GM23338 (cell line): ENCODE results near the gene IL6. TPM values are rescaled to one million over a fixed set of nuclear protein-coding genes. Genes with fewer than 3 reads are reported as not detected.

Experiments
- ATAC-seq: fragments of 200-7000 bp; cut with Tn5 transposase; 3 replicates; pipeline ENCODE4 v1.9.1; 2020
- DNase-seq: peaks from one replicate; pipeline ENCODE4 v3.0.0-alpha.2; 2015; ENCODE audit warnings: low spot score
- H2AFZ ChIP-seq: fragments of 200-600 bp; sonication (generic); 2 replicates; pipeline ENCODE4 v1.8.0; 2016; ENCODE audit warnings: antibody characterized with exemption, mild to moderate bottlenecking, moderate library complexity
- H3F3A ChIP-seq: fragments of 200-600 bp; sonication (generic); replicated peaks from 2 replicates; pipeline ENCODE4 v1.8.0; 2017; ENCODE audit warnings: antibody characterized with exemption, mixed run types, low read depth
- H3K27ac ChIP-seq: fragments of 200-600 bp; sonication (generic); 2 replicates; pipeline ENCODE4 v1.6.1; 2016; ENCODE audit warnings: low read depth
- H3K27me3 ChIP-seq: fragments of 200-600 bp; sonication (generic); 2 replicates; pipeline ENCODE4 v1.8.0; 2016; ENCODE audit warnings: mild to moderate bottlenecking, mixed run types, moderate library complexity; ENCODE audit not compliant: insufficient read depth
- H3K36me3 ChIP-seq: fragments of 200-600 bp; sonication (generic); 2 replicates; pipeline ENCODE4 v1.8.0; 2016; ENCODE audit warnings: mild to moderate bottlenecking; ENCODE audit not compliant: insufficient read depth
- H3K4me1 ChIP-seq: fragments of 200-600 bp; sonication (generic); 2 replicates; pipeline ENCODE4 v1.8.0; 2016; ENCODE audit warnings: mild to moderate bottlenecking, moderate library complexity; ENCODE audit not compliant: insufficient read depth
- H3K4me2 ChIP-seq: fragments of 200-600 bp; sonication (generic); 2 replicates; pipeline ENCODE4 v1.7.1; 2017; ENCODE audit warnings: mixed run types
- H3K4me3 ChIP-seq: fragments of 200-600 bp; sonication (generic); 2 replicates; pipeline ENCODE4 v1.6.1; 2016; ENCODE audit warnings: mixed run types
- H3K79me2 ChIP-seq: fragments of 200-600 bp; sonication (generic); replicated peaks from 2 replicates; pipeline ENCODE4 v1.8.0; 2017; ENCODE audit warnings: mild to moderate bottlenecking; ENCODE audit not compliant: insufficient read depth
- H3K9me2 ChIP-seq: fragments of 200-600 bp; sonication (generic); 2 replicates; pipeline ENCODE4 v1.8.0; 2017; ENCODE audit not compliant: insufficient read depth
- H4K20me1 ChIP-seq: fragments of 200-600 bp; sonication (generic); replicated peaks from 2 replicates; pipeline ENCODE4 v1.8.0; 2017; ENCODE audit warnings: mild to moderate bottlenecking; ENCODE audit not compliant: insufficient read depth
- H3K27ac Mint-ChIP-seq: 2 replicates; pipeline ENCODE4 v1.8.0; 2020; ENCODE audit warnings: inconsistent platforms, mild to moderate bottlenecking, moderate library complexity, mixed read lengths
- H3K27me3 Mint-ChIP-seq: 3 replicates; pipeline ENCODE4 v1.8.0; 2022; ENCODE audit warnings: low read depth, mild to moderate bottlenecking, moderate library complexity, mixed read lengths, inconsistent platforms; ENCODE audit not compliant: insufficient read depth, poor library complexity
- H3K36me3 Mint-ChIP-seq: 3 replicates; pipeline ENCODE4 v1.8.0; 2021; ENCODE audit warnings: low read depth, mild to moderate bottlenecking, inconsistent platforms, moderate library complexity, mixed read lengths
- H3K4me1 Mint-ChIP-seq: 3 replicates; pipeline ENCODE4 v1.8.0; 2020; ENCODE audit warnings: mild to moderate bottlenecking, inconsistent platforms, mixed read lengths
- H3K4me3 Mint-ChIP-seq: 3 replicates; pipeline ENCODE4 v1.8.0; 2021; ENCODE audit warnings: moderate library complexity, mild to moderate bottlenecking, inconsistent platforms, mixed read lengths
- H3K9me3 Mint-ChIP-seq: 3 replicates; pipeline ENCODE4 v1.8.0; 2020; ENCODE audit warnings: moderate library complexity, mild to moderate bottlenecking, inconsistent platforms, mixed read lengths
- EZH2phosphoT487 ChIP-seq: fragments of 200-600 bp; sonication (generic); IDR thresholded peaks from one replicate; pipeline ENCODE4 v1.8.1; 2018; ENCODE audit warnings: antibody characterized with exemption; ENCODE audit not compliant: unreplicated experiment
- NANOG ChIP-seq: IDR thresholded peaks from 2 replicates; pipeline ENCODE4 v1.6.1; 2016; ENCODE audit warnings: antibody characterized with exemption, borderline replicate concordance
- ZNF114 ChIP-seq: fragments of 250-450 bp; sonication (Bioruptor Pico); IDR thresholded peaks from 2 replicates; pipeline ENCODE4 v1.5.0; 2020; ENCODE audit warnings: mild to moderate bottlenecking, moderate library complexity
- polyA plus RNA-seq: library from polyadenylated mRNA; unstranded; fragments of >200 nt; fragmentation: Nextera tagmentation; extraction: Ambion mirVana; gene quantifications from 2 replicates; pipeline ENCODE4 v1.2.1, GENCODE V29; 2016
- total RNA-seq: library from RNA; depleted of rRNA; stranded (reverse); fragments of >200 nt; shearing (Covaris generic); gene quantifications from 2 replicates; pipeline ENCODE4 v1.2.3, GENCODE V29; 2014
- TF ChIP-seq, protein P1 (sequence below): IDR thresholded peaks from one replicate; pipeline ENCODE4 v1.6.1; 2018; ENCODE audit warnings: antibody characterized with exemption; ENCODE audit not compliant: unreplicated experiment

IL6 gene
- total and polyA plus RNA-seq, 2 experiments from 2014 or later, result 1.6 TPM; not detected in 1

- ATAC-seq, result no peak
- Histone ChIP-seq H3K27me3 (no peaks in the 10 kb centered on the region; the same call in 1 of the 2 replicates), H4K20me1 (no peaks in the 10 kb centered on the region), H3K79me2 (no peaks in the 10 kb centered on the region), H3K36me3 (no peaks in the 10 kb centered on the region), H3K9me2 (no peaks in the 10 kb centered on the region), H3K4me2 (no peak overlapping the region), H3K4me1 (peaks cover 12% of the 10 kb centered on the region; the same call in 1 of the 2 replicates), H2AFZ (no peak overlapping the region), H3F3A (no peaks in the 10 kb centered on the region; the same call in 1 of the 2 replicates), H3K27ac (no peak overlapping the region), H3K4me3 (no peak overlapping the region)
- Mint-ChIP-seq H3K4me1 (peaks cover 27% of the 10 kb centered on the region), H3K9me3 (no peaks in the 10 kb centered on the region; the same call in 2 of the 3 replicates), H3K36me3 (no peaks in the 10 kb centered on the region), H3K4me3 (no peak overlapping the region), H3K27me3 (peaks cover 10% of the 10 kb centered on the region), H3K27ac (no peak overlapping the region)
- DNase-seq, result no peak
- TF ChIP-seq EZH2phosphoT487 (no peak), NANOG (no peak)
- TF ChIP-seq, protein P1, sequence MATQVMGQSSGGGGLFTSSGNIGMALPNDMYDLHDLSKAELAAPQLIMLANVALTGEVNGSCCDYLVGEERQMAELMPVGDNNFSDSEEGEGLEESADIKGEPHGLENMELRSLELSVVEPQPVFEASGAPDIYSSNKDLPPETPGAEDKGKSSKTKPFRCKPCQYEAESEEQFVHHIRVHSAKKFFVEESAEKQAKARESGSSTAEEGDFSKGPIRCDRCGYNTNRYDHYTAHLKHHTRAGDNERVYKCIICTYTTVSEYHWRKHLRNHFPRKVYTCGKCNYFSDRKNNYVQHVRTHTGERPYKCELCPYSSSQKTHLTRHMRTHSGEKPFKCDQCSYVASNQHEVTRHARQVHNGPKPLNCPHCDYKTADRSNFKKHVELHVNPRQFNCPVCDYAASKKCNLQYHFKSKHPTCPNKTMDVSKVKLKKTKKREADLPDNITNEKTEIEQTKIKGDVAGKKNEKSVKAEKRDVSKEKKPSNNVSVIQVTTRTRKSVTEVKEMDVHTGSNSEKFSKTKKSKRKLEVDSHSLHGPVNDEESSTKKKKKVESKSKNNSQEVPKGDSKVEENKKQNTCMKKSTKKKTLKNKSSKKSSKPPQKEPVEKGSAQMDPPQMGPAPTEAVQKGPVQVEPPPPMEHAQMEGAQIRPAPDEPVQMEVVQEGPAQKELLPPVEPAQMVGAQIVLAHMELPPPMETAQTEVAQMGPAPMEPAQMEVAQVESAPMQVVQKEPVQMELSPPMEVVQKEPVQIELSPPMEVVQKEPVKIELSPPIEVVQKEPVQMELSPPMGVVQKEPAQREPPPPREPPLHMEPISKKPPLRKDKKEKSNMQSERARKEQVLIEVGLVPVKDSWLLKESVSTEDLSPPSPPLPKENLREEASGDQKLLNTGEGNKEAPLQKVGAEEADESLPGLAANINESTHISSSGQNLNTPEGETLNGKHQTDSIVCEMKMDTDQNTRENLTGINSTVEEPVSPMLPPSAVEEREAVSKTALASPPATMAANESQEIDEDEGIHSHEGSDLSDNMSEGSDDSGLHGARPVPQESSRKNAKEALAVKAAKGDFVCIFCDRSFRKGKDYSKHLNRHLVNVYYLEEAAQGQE, result no peak
Observed at GRCh38 chr7:22729180-22729825, 2.3 kb downstream of the IL6 start.

GRCh38 chr7:22730066-22730710 is 3.2 kb downstream of the IL6 start:
- Histone ChIP-seq H3K4me1 (peaks cover 12% of the 10 kb centered on the region; the same call in 1 of the 2 replicates), H3K79me2 (no peaks in the 10 kb centered on the region), H3K36me3 (no peaks in the 10 kb centered on the region), H4K20me1 (no peaks in the 10 kb centered on the region), H3F3A (no peaks in the 10 kb centered on the region; the same call in 1 of the 2 replicates), H2AFZ (no peak overlapping the region), H3K4me2 (no peak overlapping the region), H3K9me2 (no peaks in the 10 kb centered on the region), H3K4me3 (no peak overlapping the region), H3K27ac (no peak overlapping the region), H3K27me3 (no peaks in the 10 kb centered on the region; the same call in 1 of the 2 replicates)
- Mint-ChIP-seq H3K4me3 (no peak overlapping the region), H3K36me3 (no peaks in the 10 kb centered on the region), H3K4me1 (peaks cover 27% of the 10 kb centered on the region), H3K27ac (no peak overlapping the region), H3K27me3 (peaks cover 10% of the 10 kb centered on the region), H3K9me3 (no peaks in the 10 kb centered on the region; the same call in 2 of the 3 replicates)
- TF ChIP-seq ZNF114 (CRISPR knock-in tag), result no peak
- ATAC-seq (no peak), DNase-seq (no peak)
